ENCODE results near the gene KRT16. TPM values are rescaled to one million over a fixed set of nuclear protein-coding genes. Genes with fewer than 3 reads are reported as not detected.
"Not testable (repeated sequence)": the region's sequence is repeated elsewhere in the genome, so short reads cannot be mapped to it uniquely, and the experiment has no call there.

Gene KRT16
- total RNA-seq, 1 donor from 2014 or later, result not detected

- no peak for DNase-seq (ENCODE audit: low spot score)
- Mint-ChIP-seq H3K4me1 (ENCODE audit: unreplicated experiment) (no peaks in the 10 kb centered on the region), H3K4me3 (ENCODE audit: unreplicated experiment) (no peak overlapping the region), H3K36me3 (ENCODE audit: low read depth, unreplicated experiment) (peaks cover 4% of the 10 kb centered on the region), H3K9me3 (ENCODE audit: unreplicated experiment) (no peaks in the 10 kb centered on the region), H3K27me3 (ENCODE audit: unreplicated experiment) (peaks cover 6% of the 10 kb centered on the region), H3K27ac (ENCODE audit: unreplicated experiment) (no peak overlapping the region)
- TF ChIP-seq, protein P1, sequence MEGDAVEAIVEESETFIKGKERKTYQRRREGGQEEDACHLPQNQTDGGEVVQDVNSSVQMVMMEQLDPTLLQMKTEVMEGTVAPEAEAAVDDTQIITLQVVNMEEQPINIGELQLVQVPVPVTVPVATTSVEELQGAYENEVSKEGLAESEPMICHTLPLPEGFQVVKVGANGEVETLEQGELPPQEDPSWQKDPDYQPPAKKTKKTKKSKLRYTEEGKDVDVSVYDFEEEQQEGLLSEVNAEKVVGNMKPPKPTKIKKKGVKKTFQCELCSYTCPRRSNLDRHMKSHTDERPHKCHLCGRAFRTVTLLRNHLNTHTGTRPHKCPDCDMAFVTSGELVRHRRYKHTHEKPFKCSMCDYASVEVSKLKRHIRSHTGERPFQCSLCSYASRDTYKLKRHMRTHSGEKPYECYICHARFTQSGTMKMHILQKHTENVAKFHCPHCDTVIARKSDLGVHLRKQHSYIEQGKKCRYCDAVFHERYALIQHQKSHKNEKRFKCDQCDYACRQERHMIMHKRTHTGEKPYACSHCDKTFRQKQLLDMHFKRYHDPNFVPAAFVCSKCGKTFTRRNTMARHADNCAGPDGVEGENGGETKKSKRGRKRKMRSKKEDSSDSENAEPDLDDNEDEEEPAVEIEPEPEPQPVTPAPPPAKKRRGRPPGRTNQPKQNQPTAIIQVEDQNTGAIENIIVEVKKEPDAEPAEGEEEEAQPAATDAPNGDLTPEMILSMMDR (IDR thresholded peaks at IDR 0.05; ENCODE audit: unreplicated experiment), result no peak
These were observed 1.5 kb downstream of the KRT16 start for GRCh38 chr17:41610965-41611640.

DNA sequence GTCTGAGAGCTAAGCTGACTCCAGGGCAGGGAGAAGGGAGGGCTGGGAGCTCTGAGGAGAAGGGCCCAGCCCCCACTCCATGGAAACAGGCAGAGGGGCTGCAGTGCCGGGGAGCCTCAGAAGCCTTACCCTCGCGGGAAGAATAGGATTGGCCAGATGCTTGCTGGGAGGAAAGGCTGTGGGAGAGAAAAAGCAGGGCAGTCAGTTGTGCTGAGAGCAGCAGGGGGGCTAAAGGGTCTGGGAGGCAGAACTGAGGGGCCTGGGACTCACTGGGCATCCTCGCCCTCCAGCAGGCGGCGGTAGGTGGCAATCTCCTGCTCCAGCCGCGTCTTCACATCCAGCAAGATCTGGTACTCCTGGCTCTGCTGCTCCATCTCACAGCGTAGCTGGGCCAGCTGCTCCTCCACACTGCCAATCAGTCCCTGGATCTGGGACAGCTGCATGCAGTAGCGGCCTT, 2.5 kb downstream of the KRT16 start:
- not testable (repeated sequence) for H3K4me3 Mint-ChIP-seq (ENCODE audit: unreplicated experiment); H3K9me3 Mint-ChIP-seq (ENCODE audit: unreplicated experiment); H3K36me3 Mint-ChIP-seq (ENCODE audit: low read depth, unreplicated experiment); H3K4me1 Mint-ChIP-seq (ENCODE audit: unreplicated experiment); H3K27ac Mint-ChIP-seq (ENCODE audit: unreplicated experiment); H3K27me3 Mint-ChIP-seq (ENCODE audit: unreplicated experiment)
- DNase-seq (ENCODE audit: low spot score), result peak; percentile 32

GRCh38 chr17:41606930-41607329, 5.6 kb downstream of the KRT16 start:
- not testable (repeated sequence) for DNase-seq (ENCODE audit: low spot score); H3K9me3 Mint-ChIP-seq (ENCODE audit: unreplicated experiment); H3K4me3 Mint-ChIP-seq (ENCODE audit: unreplicated experiment); H3K4me1 Mint-ChIP-seq (ENCODE audit: unreplicated experiment); H3K27me3 Mint-ChIP-seq (ENCODE audit: unreplicated experiment); H3K36me3 Mint-ChIP-seq (ENCODE audit: low read depth, unreplicated experiment)
- peak overlapping the region; percentile 38 for H3K27ac Mint-ChIP-seq (ENCODE audit: unreplicated experiment)

DNA sequence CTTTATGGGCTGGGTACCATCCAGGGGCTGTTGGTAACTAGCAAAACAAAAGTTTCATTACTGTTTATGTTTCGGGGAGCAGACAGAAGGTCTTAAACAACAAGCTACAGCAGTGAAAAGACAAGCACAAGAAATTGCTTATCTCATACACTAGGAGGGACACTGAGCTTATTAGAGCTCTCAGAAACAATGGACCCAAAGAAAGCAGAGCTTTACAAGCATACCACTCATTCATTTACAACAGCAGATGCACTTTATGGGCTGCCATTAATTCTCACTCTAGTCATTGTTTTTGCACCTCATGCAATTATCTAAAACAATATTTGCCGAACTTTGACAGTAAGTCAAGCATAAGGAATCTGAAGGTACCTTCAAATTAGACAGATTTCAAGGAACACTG, 10.0 kb downstream of the KRT16 start:
- Mint-ChIP-seq H3K27ac (ENCODE audit: unreplicated experiment) (no peak overlapping the region), H3K4me3 (ENCODE audit: unreplicated experiment) (no peak overlapping the region), H3K36me3 (ENCODE audit: low read depth, unreplicated experiment) (peaks cover 3% of the 10 kb centered on the region), H3K9me3 (ENCODE audit: unreplicated experiment) (peaks cover 3% of the 10 kb centered on the region), H3K4me1 (ENCODE audit: unreplicated experiment) (no peaks in the 10 kb centered on the region), H3K27me3 (ENCODE audit: unreplicated experiment) (no peaks in the 10 kb centered on the region)
- TF ChIP-seq, protein P1 (IDR thresholded peaks at IDR 0.05; ENCODE audit: unreplicated experiment), result no peak
- DNase-seq (ENCODE audit: low spot score), result no peak

DNA sequence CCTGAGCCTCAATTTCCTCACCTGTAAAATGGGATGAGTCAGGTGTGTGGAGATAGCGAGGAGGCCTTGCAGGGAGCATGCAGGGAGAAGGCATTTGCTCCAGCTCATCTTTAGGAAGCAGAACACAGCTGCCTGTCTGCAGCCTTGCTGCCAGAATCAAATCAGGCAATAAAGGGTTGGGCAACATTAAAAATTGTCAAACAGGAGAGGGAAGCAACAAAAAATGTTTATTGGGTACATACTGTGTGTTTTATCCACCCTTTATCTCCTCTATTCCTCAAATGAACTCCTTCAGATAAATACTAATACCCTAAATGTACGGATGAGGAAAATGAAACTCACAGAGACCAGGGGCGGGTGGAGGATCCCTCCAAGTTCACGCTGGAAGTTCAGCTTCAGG, 12.2 kb downstream of the KRT16 start:
- Mint-ChIP-seq H3K27me3 (ENCODE audit: unreplicated experiment) (no peaks in the 10 kb centered on the region), H3K4me3 (ENCODE audit: unreplicated experiment) (no peak overlapping the region), H3K36me3 (ENCODE audit: low read depth, unreplicated experiment) (no peaks in the 10 kb centered on the region), H3K9me3 (ENCODE audit: unreplicated experiment) (peaks cover 3% of the 10 kb centered on the region), H3K27ac (ENCODE audit: unreplicated experiment) (no peak overlapping the region), H3K4me1 (ENCODE audit: unreplicated experiment) (no peaks in the 10 kb centered on the region)
- no peak for DNase-seq (ENCODE audit: low spot score)
- TF ChIP-seq, protein P1 (IDR thresholded peaks at IDR 0.05; ENCODE audit: unreplicated experiment), result no peak

GRCh38 chr17:41599680-41600079, 12.9 kb downstream of the KRT16 start:
- TF ChIP-seq, protein P1 (IDR thresholded peaks at IDR 0.05; ENCODE audit: unreplicated experiment), result no peak
- DNase-seq (ENCODE audit: low spot score), result no peak
- Mint-ChIP-seq H3K27me3 (ENCODE audit: unreplicated experiment) (no peaks in the 10 kb centered on the region), H3K27ac (ENCODE audit: unreplicated experiment) (no peak overlapping the region), H3K9me3 (ENCODE audit: unreplicated experiment) (no peaks in the 10 kb centered on the region), H3K4me1 (ENCODE audit: unreplicated experiment) (no peaks in the 10 kb centered on the region), H3K4me3 (ENCODE audit: unreplicated experiment) (no peak overlapping the region), H3K36me3 (ENCODE audit: low read depth, unreplicated experiment) (no peaks in the 10 kb centered on the region)
